Measurements from ENCODE around the gene AKR1B15.

DNA sequence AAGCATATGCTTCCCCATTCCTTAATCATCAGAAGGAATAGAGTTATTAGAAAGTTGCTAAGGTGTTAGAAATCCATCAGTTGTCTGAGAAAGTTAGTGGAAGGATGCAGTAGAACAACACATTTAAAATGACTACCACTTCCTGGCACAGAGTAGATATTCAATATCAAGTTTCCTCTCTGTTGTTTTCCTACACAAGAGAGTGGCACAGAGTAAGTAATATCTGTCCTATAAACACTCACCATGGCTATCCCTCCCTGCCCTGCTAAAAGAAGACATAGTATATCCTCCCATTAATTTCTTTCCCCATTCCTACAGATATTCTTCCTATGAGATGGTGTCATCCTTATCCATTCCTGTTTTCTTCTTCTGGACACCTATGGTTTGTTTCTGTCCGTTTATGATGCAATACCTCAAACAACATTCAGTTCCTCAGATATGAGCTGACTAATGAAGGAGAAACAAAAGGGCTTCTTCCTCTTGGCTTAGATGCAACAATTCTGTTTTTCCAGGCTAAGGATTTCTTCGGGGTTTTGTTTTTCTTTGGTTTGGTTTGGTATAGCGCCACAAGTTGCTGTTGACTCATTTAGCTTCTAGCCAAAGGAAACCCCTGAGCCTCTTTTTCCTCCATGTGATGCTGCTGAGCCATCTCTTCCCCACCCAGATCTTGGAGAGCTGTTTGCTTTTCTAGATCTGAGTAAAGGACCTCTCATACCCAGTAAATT, 64.9 kb downstream of the AKR1B15 start:
- TF ChIP-seq, protein P1, sequence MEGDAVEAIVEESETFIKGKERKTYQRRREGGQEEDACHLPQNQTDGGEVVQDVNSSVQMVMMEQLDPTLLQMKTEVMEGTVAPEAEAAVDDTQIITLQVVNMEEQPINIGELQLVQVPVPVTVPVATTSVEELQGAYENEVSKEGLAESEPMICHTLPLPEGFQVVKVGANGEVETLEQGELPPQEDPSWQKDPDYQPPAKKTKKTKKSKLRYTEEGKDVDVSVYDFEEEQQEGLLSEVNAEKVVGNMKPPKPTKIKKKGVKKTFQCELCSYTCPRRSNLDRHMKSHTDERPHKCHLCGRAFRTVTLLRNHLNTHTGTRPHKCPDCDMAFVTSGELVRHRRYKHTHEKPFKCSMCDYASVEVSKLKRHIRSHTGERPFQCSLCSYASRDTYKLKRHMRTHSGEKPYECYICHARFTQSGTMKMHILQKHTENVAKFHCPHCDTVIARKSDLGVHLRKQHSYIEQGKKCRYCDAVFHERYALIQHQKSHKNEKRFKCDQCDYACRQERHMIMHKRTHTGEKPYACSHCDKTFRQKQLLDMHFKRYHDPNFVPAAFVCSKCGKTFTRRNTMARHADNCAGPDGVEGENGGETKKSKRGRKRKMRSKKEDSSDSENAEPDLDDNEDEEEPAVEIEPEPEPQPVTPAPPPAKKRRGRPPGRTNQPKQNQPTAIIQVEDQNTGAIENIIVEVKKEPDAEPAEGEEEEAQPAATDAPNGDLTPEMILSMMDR (IDR thresholded peaks at IDR 0.05; ENCODE audit: low read length), result no peak
- TF ChIP-seq EZH2 (IDR thresholded peaks at IDR 0.05; ENCODE audit: borderline replicate concordance, low read length), result no peak
